Naive thymus-derived CD8-positive, alpha-beta T cell (primary cell): ENCODE measurements around the gene CCDC57. TPM values are rescaled to one million over a fixed set of nuclear protein-coding genes. Genes with fewer than 3 reads are reported as not detected.

Experiments used
- ATAC-seq, 2 donors: fragments of 150-1000 bp; cut with Tn5 transposase in 1 of 2; sonication (Bioruptor Pico), chemical (Tn5 transposase) in 1 of 2; 1 replicate in 1 of 2; 2 replicates in 1 of 2; pipeline ENCODE4 v1.10.0; 2021; ENCODE audit warnings: mild to moderate bottlenecking in 2 of 2, moderate library complexity in 2 of 2
- POLR2A ChIA-PET: fragments of 350-600 bp; sonication (Branson Sonifier 250); formaldehyde crosslinking; loops from one replicate; lab custom pipeline; 2021; ENCODE audit warnings: antibody characterized with exemption; lab: Charles Lee
- DNase-seq, 10 donors: peaks; one replicate each; pipeline versions ENCODE4 v3.0.0 to v3.0.0-alpha.2; 2020 to 2022
- H3K27ac Mint-ChIP-seq, 10 donors: one replicate each; pipeline ENCODE4 v1.8.0; 2020 to 2022; ENCODE audit warnings: mild to moderate bottlenecking in 10 of 10, mixed read lengths in 10 of 10, moderate library complexity in 4 of 10, inconsistent platforms in 1 of 10
- H3K27me3 Mint-ChIP-seq, 5 donors: one replicate each; pipeline ENCODE4 v1.8.0; 2021 to 2022; ENCODE audit warnings: mixed read lengths in 5 of 5
- H3K36me3 Mint-ChIP-seq, 3 donors: one replicate each; pipeline ENCODE4 v1.8.0; 2020 to 2022; ENCODE audit warnings: mixed read lengths in 3 of 3, mild to moderate bottlenecking in 2 of 3, inconsistent platforms in 1 of 3
- H3K4me1 Mint-ChIP-seq, 4 donors: one replicate each; pipeline ENCODE4 v1.8.0; 2021 to 2022; ENCODE audit warnings: mixed read lengths in 4 of 4
- H3K4me3 Mint-ChIP-seq, 10 donors: one replicate each; pipeline ENCODE4 v1.8.0; 2020 to 2022; ENCODE audit warnings: mild to moderate bottlenecking in 10 of 10, mixed read lengths in 10 of 10, moderate library complexity in 6 of 10, inconsistent platforms in 1 of 10
- H3K9me3 Mint-ChIP-seq, 9 donors: one replicate each; pipeline ENCODE4 v1.8.0; 2020 to 2022; ENCODE audit warnings: mixed read lengths in 9 of 9, mild to moderate bottlenecking in 3 of 9, inconsistent platforms in 1 of 9, moderate library complexity in 1 of 9
- polyA plus RNA-seq, 3 donors: library from polyadenylated mRNA; unstranded; fragments of 300-500 nt; fragmentation: Illumina TruSeq; gene quantifications; one replicate each; pipeline ENCODE4 v1.2.3, GENCODE V29; 2021
- total RNA-seq, 8 experiments: library from RNA in 2 of 8; stranded (reverse) in 2 of 8; gene quantifications; one replicate each; pipeline ENCODE4 v1.2.3 and lab custom pipeline; 2021 to 2026

CCDC57 gene
- total and polyA plus RNA-seq, 5 experiments from 2014 or later, result 39.6 to 80.0 (median 53.5) TPM

- DNase-seq (no peak), ATAC-seq (no peak)
- POLR2A ChIA-PET, result interaction anchor here (0.7 to 4.6 kb wide), 5 partner anchors 11 to 240 kb away, joined by 3 to 33 read pairs (median 4); partner anchors contain the start of gene FASN
- Mint-ChIP-seq H3K27ac (peak overlapping the region in 8 of 10 donors; percentile 27 to 88 (median 79)), H3K36me3 (peaks cover 0 to 13% (median 10%) of the 10 kb centered on the region in 3 donors), H3K4me1 (peaks cover 10 to 53% (median 33%) of the 10 kb centered on the region in 4 donors), H3K27me3 (no peaks in the 10 kb centered on the region), H3K9me3 (no peaks in the 10 kb centered on the region), H3K4me3 (peak overlapping the region in 4 of 10 donors; percentile 13 to 48 (median 20))
Measured at GRCh38 chr17:82108961-82109475, 103.6 kb downstream of the CCDC57 start.

- H3K9me3 Mint-ChIP-seq, result no peaks in the 10 kb centered on the region
- no peak for DNase-seq
- H3K27ac Mint-ChIP-seq, result peak overlapping the region in 9 of 10 donors; percentile 27 to 97 (median 79)
- peaks cover 10 to 52% (median 33%) of the 10 kb centered on the region in 4 donors for H3K4me1 Mint-ChIP-seq
- H3K27me3 Mint-ChIP-seq, result no peaks in the 10 kb centered on the region
- H3K4me3 Mint-ChIP-seq, result peak overlapping the region in 4 of 10 donors; percentile 19 to 92 (median 40)
- ATAC-seq, result no peak
- POLR2A ChIA-PET, result interaction anchor here (0.8 to 4.6 kb wide), 5 partner anchors 11 to 239 kb away, joined by 3 to 33 read pairs (median 5); partner anchors contain the start of gene FASN
- peaks cover 0 to 10% (median 10%) of the 10 kb centered on the region in 3 donors for H3K36me3 Mint-ChIP-seq
Measured at GRCh38 chr17:82108496-82108945, 104.1 kb downstream of the CCDC57 start.

- Mint-ChIP-seq H3K4me1 (peaks cover 10 to 53% (median 33%) of the 10 kb centered on the region in 4 donors), H3K36me3 (peaks cover 0 to 10% (median 8%) of the 10 kb centered on the region in 3 donors), H3K27me3 (no peaks in the 10 kb centered on the region), H3K9me3 (no peaks in the 10 kb centered on the region), H3K27ac (peak overlapping the region; percentile 27 to 98 (median 73)), H3K4me3 (peak overlapping the region in 2 of 10 donors; percentile 19 to 92)
- POLR2A ChIA-PET, result interaction anchor here (0.6 to 4.6 kb wide), 5 partner anchors 11 to 42 kb away, joined by 3 to 64 read pairs (median 7); partner anchors contain the start of gene FASN
- no peak for ATAC-seq
- DNase-seq, result no peak
Measured at GRCh38 chr17:82108038-82108437, 104.6 kb downstream of the CCDC57 start.

GRCh38 chr17:82107341-82107860 is 105.2 kb downstream of the CCDC57 start:
- Mint-ChIP-seq H3K27ac (peak overlapping the region in 9 of 10 donors; percentile 52 to 98 (median 78)), H3K36me3 (peaks cover 0 to 9% (median 6%) of the 10 kb centered on the region in 3 donors), H3K4me3 (peak overlapping the region in 8 of 10 donors; percentile 3 to 92 (median 36)), H3K9me3 (no peaks in the 10 kb centered on the region), H3K27me3 (no peaks in the 10 kb centered on the region), H3K4me1 (peaks cover 10 to 56% (median 33%) of the 10 kb centered on the region in 4 donors)
- POLR2A ChIA-PET, result interaction anchor here (0.6 to 4.6 kb wide), 10 partner anchors 9 to 237 kb away, joined by 3 to 64 read pairs (median 7); partner anchors contain the start of genes DCXR, DUS1L and FASN
- DNase-seq (no peak), ATAC-seq (no peak)

- Mint-ChIP-seq H3K27me3 (no peaks in the 10 kb centered on the region), H3K4me3 (peak overlapping the region; percentile 81 to 92 (median 88)), H3K9me3 (no peaks in the 10 kb centered on the region), H3K4me1 (peaks cover 10 to 57% (median 34%) of the 10 kb centered on the region in 4 donors), H3K27ac (peak overlapping the region; percentile 93 to 98 (median 97)), H3K36me3 (peaks cover 0 to 6% (median 5%) of the 10 kb centered on the region in 3 donors)
- no peak for DNase-seq
- ATAC-seq, result no peak
- POLR2A ChIA-PET, result interaction anchor here (0.8 to 4.6 kb wide), 16 partner anchors 8 to 237 kb away, joined by 3 to 64 read pairs (median 5); partner anchors contain the start of genes DCXR, DUS1L, FASN and LRRC45
Measured at GRCh38 chr17:82106688-82107305, 105.8 kb downstream of the CCDC57 start.

- DNase-seq (peak; percentile 25 to 75 (median 48)), ATAC-seq (peak; percentile 77 to 91)
- peak overlapping the region; percentile 93 to 98 (median 97) for H3K27ac Mint-ChIP-seq
- H3K27me3 Mint-ChIP-seq, result no peaks in the 10 kb centered on the region
- peaks cover 10 to 54% (median 35%) of the 10 kb centered on the region in 4 donors for H3K4me1 Mint-ChIP-seq
- H3K4me3 Mint-ChIP-seq, result peak overlapping the region; percentile 81 to 92 (median 88)
- H3K9me3 Mint-ChIP-seq, result no peaks in the 10 kb centered on the region
- POLR2A ChIA-PET, result interaction anchor here (0.8 to 4.6 kb wide), 15 partner anchors 8 to 236 kb away, joined by 3 to 64 read pairs (median 5); partner anchors contain the start of genes DCXR, DUS1L, FASN and LRRC45
- peaks cover 0 to 6% (median 0%) of the 10 kb centered on the region in 3 donors for H3K36me3 Mint-ChIP-seq
Measured at GRCh38 chr17:82105882-82106687, 106.6 kb downstream of the CCDC57 start.

GRCh38 chr17:82105417-82105881 is 107.2 kb downstream of the CCDC57 start:
- Mint-ChIP-seq H3K4me3 (peak overlapping the region; percentile 36 to 92 (median 88)), H3K4me1 (peaks cover 10 to 54% (median 36%) of the 10 kb centered on the region in 4 donors), H3K27me3 (no peaks in the 10 kb centered on the region)

GRCh38 chr17:82104797-82105416 is 107.7 kb downstream of the CCDC57 start:
- POLR2A ChIA-PET, result interaction anchor here (1.6 to 3.5 kb wide), 6 partner anchors 11 to 235 kb away, joined by 4 to 64 read pairs (median 8); partner anchors contain the start of genes CENPX and LRRC45
- peak overlapping the region; percentile 70 to 98 (median 96) for H3K27ac Mint-ChIP-seq
- H3K4me1 Mint-ChIP-seq, result peaks cover 10 to 55% (median 34%) of the 10 kb centered on the region in 4 donors
- H3K9me3 Mint-ChIP-seq, result no peaks in the 10 kb centered on the region
- H3K4me3 Mint-ChIP-seq, result peak overlapping the region in 9 of 10 donors; percentile 15 to 92 (median 81)
- ATAC-seq (no peak), DNase-seq (no peak)
- H3K27me3 Mint-ChIP-seq, result no peaks in the 10 kb centered on the region
- peaks cover 0 to 3% (median 0%) of the 10 kb centered on the region in 3 donors for H3K36me3 Mint-ChIP-seq

More at GRCh38 chr17:82105417-82105881, 107.2 kb downstream of the CCDC57 start:
- DNase-seq, result peak in 1 of 10 donors; percentile 52
- Mint-ChIP-seq H3K9me3 (no peaks in the 10 kb centered on the region), H3K36me3 (peaks cover 0 to 6% (median 0%) of the 10 kb centered on the region in 3 donors), H3K27ac (peak overlapping the region; percentile 70 to 98 (median 96))
- POLR2A ChIA-PET, result interaction anchor here (0.8 to 4.6 kb wide), 11 partner anchors 8 to 235 kb away, joined by 3 to 64 read pairs (median 5); partner anchors contain the start of genes CENPX, FASN and LRRC45
- no peak for ATAC-seq

GRCh38 chr17:82103553-82104451 is 108.8 kb downstream of the CCDC57 start:
- H3K27me3 Mint-ChIP-seq, result no peaks in the 10 kb centered on the region
- POLR2A ChIA-PET, result interaction anchor here (1.2 to 7.5 kb wide), 3 partner anchors 23 to 81 kb away, joined by 3 to 73 read pairs (median 5); partner anchors contain the start of genes CENPX, DUS1L and LRRC45

More at GRCh38 chr17:82103553-82104451, 108.8 kb downstream of the CCDC57 start:
- H3K4me1 Mint-ChIP-seq, result peaks cover 12 to 56% (median 35%) of the 10 kb centered on the region in 4 donors
- H3K36me3 Mint-ChIP-seq, result peaks cover 0 to 2% (median 0%) of the 10 kb centered on the region in 3 donors
- H3K27ac Mint-ChIP-seq, result peak overlapping the region in 7 of 10 donors; percentile 20 to 68 (median 51)
- H3K4me3 Mint-ChIP-seq, result peak overlapping the region in 1 of 10 donors; percentile 45
- DNase-seq, result peak in 1 of 10 donors; percentile 5
- H3K9me3 Mint-ChIP-seq, result no peaks in the 10 kb centered on the region
- no peak for ATAC-seq
